SHP77 treated with DMSO at 0.1 percent for 48 hours (cell line): ENCODE results near the gene MRTFA.
"Not testable (repeated sequence)": the region's sequence is repeated elsewhere in the genome, so short reads cannot be mapped to it uniquely, and the experiment has no call there.

ENCODE experiments used
- DNase-seq: peaks from one replicate; lab custom pipeline; 2025; lab: John Stamatoyannopoulos, UW

MRTFA gene

DNA sequence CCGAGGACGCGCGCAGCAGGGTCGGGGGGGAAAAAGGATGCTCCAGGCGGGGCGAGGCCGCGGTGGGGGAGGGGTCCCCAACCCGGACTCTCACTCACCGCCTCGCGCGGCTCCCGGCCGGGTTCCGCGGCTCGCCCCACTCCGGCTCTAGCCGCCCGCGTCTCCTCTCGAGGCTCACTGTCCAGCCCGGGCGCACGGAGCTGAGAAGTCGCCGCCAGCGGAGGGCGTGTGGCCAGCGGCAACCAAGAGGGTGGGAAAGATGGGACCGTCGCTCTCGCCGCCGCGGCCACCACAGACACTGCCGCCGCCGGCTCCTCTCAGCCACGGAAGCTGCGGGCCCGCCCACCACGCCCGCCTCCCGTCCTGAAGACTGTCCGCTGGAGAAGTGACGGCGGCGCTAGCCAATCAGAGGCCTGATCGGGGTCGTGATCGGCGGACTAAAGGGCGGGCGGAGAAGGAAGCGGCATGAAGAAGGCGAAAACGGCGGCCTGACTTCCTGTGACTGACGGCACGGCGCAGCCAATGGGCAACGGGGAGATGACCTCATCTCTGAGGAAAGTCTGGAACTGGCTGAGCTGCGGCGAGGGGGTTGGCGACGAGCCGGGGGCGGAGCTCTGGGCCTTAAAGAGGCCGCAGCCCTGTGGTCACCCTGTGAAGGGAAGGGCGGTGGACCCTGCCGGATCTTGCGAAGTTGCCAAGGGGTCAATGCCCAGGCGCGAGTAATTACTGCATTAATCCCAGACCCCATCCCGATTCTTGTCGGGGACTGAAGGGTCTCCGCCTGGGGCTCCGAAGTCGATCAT lies at the start of gene MRTFA:
TSS of gene MRTFA (minus strand) at position 340 of the 803 bp plus-strand sequence.
- peak; percentile 99 for DNase-seq

- DNase-seq, result no peak
Measured at GRCh38 chr22:40685406-40685805, 48.9 kb upstream of the MRTFA start.

DNA sequence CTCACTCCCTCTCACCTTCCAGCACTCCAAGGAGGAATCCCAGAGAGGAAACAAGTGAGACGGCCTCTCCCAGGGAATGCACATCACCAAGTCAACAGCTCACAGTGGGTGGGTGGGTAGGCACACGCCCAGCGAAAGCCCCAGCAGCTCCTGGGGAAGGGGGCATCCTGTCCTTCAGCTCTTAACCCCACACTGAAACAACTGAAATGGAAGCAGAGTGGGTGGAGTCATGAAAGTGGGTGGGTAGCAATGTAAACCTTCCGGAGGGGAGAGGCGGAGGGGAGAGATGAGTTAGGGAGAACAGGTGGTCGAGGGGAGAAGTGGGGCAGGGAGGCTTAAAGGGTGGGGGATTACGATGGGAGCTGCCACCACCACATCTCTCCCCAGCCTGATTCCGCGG lies 48.2 kb upstream of the MRTFA start:
- no peak for DNase-seq

DNA sequence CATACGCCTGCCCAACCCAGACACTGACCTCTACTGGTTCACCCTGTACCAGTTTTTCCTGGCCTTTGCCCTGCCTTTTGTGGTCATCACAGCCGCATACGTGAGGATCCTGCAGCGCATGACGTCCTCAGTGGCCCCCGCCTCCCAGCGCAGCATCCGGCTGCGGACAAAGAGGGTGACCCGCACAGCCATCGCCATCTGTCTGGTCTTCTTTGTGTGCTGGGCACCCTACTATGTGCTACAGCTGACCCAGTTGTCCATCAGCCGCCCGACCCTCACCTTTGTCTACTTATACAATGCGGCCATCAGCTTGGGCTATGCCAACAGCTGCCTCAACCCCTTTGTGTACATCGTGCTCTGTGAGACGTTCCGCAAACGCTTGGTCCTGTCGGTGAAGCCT lies 44.9 kb upstream of the MRTFA start:
- no peak for DNase-seq

- no peak for DNase-seq
Measured at GRCh38 chr22:40680819-40681183, 44.3 kb upstream of the MRTFA start.

DNA sequence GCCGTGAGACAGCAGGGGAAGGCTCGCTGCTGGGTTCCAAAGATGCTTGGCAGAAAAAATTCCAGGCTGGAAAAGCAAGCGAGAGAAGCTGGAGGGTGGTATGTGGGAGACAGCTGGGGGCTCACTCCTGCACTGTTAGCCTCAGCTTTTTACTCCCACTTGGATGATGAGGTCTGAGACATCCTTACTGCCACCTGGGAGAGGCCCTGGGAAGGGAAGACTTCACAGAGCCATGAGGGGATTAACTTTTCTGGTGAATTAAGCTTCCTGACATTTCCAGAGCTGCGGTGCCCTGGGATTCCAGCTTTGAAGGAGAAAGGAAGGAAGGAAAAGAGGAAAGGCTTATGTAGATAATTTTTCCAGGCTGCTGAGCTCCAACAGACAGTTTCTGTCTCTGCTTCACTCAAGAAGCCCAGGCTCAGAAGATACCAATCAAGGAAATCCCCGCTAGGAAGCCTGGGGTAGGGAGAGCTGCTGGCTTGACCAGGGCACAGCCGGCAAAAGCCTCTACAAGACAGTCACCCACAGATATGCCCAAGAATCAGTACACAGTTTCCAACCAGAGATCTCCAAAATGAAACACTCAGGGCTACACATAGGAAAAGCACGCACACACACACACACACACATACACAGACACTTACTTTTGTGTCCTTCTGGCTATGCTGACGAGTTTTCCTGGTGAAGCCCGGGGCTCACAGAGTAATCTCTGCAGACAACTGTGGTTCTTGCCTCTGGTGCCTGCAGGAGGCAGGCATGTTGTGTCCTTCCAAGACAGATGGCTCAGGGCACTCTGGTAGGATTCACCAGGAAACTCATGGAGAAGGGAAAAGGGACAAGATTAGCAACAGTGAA lies 43.7 kb upstream of the MRTFA start:
- no peak for DNase-seq

GRCh38 chr22:40679249-40679963 lies 42.9 kb upstream of the MRTFA start, which contains the start of gene MCHR1:
Gene MCHR1 (plus strand): TSS chr22:40679484. CDS start chr22:40679653, 169 bp downstream.
- DNase-seq, result no peak

DNA sequence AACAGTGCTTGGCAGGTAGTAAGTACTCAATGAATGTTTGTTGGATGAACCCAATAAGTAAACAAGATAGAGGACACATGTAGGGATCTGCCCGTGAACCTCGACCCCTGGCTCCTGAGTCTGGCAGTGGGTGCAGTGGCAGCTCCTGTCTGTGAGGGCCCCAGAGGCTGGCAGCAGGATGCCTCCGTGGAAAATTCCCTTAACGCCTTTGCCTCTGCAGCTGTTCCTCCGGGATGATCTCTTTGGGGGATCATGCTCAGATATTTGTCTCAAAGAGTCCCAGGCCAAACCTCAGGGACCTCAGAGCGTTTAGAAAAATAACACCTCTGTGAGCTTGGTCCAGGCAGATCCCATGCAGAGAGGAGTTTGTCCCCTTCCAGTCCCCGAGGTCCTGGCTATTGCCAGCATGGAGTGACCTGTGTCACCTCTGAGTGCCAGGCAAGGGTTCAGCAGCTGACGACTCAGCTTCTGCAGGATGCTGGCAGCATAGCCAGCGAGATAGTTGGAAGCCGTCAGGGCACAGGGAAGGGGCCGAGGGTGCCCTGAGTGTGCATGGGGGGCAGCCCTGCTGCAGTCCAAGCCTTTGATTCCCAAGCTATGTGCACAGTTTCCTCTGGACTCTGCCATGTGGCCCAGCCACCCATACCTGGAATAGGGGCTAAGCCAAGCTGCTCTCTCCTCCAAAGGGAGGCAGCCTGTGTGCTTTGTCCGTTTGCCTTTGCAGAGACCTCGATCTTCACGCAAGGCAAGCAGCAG lies 42.2 kb upstream of the MRTFA start:
- DNase-seq, result no peak

DNA sequence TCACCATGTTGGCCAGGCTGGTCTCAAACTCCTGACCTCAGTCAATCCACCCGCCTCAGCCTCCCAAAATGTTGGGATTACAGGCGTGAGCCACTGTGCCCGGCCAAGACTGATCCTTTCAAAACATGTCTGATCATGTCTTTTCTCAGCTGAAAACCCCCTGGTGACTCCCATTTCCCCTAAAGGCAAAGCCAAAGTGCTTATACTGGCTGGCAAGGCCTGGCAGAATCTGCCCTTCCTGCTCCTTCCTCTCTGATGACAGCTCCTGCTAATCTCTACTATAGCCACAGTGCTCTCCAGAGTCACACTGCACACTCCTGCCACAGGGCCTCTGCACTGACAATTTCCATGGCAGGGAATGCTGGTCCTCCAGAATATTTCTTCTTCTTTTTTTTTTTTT lies 40.1 kb upstream of the MRTFA start:
- DNase-seq, result no peak

DNA sequence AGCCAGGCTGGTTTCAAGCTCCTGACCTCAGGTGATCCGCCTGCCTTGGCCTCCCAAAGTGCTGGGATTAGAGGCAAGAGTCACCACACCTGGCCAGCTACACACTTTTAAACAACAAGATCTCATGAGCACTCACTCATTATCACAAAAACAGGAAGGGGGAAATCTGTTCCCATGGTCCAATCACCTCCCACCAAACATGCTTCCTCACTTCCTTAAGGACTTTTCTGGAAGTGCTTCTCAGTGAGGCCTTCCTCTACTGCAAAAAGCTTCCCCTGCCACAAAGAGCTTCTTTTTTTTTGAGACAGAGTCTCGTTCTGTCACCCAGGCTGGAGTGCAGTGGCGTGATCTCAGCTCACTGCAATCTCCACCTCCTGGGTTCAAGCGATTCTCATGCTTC lies 39.6 kb upstream of the MRTFA start:
- DNase-seq, result not testable (repeated sequence)

GRCh38 chr22:40674274-40674673 lies 37.8 kb upstream of the MRTFA start:
- no peak for DNase-seq

- DNase-seq, result no peak
Measured at GRCh38 chr22:40673017-40673416, 36.5 kb upstream of the MRTFA start.

- no peak for DNase-seq
Measured at GRCh38 chr22:40671796-40672360, 35.4 kb upstream of the MRTFA start.

DNA sequence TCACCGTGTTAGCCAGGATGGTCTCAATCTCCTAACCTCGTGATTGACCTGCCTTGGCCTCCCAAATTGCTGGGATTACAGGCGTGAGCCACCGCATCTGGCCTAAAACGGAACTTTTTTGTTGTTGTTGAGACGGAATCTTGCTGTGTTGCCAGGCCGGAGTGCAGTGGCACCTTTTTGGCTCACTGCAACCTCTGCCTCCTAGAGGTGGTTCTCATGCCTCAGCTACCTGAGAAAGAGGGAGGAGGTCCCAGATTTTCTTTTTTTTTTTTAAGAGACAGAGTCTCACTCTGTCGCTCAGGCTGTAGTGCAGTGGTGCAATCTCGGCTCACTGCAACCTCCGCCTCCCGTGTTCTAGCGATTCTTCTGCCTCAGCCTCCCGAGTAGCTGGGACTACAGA lies 34.9 kb upstream of the MRTFA start:
- no peak for DNase-seq

DNA sequence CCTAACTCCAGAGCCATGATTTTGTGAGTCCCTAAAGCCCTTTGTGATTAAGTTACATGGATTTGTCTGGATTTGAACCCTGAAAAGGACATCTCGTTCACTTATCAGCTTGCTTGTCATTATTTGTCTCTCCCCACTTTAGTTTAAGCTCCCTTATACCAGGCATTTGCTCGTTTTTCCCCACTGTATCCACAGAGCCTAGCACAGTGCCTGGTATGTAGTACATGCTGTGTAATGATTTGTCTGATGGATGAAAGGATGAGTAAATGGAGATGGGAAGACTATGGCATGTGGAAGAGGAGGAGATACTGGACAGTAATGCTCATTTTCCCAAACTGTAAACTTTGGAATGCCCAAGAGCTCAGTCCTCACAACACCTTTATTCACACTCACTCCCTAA lies 33.5 kb upstream of the MRTFA start:
- no peak for DNase-seq

GRCh38 chr22:40668611-40669411 lies 32.3 kb upstream of the MRTFA start:
- DNase-seq, result no peak

- DNase-seq, result no peak
Measured at GRCh38 chr22:40666151-40666848, 29.8 kb upstream of the MRTFA start.

- no peak for DNase-seq
Measured at GRCh38 chr22:40665312-40665711, 28.8 kb upstream of the MRTFA start.

- no peak for DNase-seq
Measured at GRCh38 chr22:40661671-40662070, 25.2 kb upstream of the MRTFA start.

- DNase-seq, result no peak
Measured at GRCh38 chr22:40660730-40661129, 24.2 kb upstream of the MRTFA start.
